Rectal smooth muscle tissue (tissue), 1 donor: ENCODE data around the gene IPO9.

Experiments used
- H3K27ac ChIP-seq: one replicate; pipeline ENCODE4 v1.7.0; 2013; ENCODE audit warnings: low read depth, low read length, inconsistent platforms
- H3K27me3 ChIP-seq: one replicate; pipeline ENCODE4 v1.7.0; 2013; ENCODE audit warnings: low read length; ENCODE audit not compliant: control insufficient read depth, insufficient read depth
- H3K36me3 ChIP-seq: one replicate; pipeline ENCODE4 v1.7.0; 2013; ENCODE audit warnings: low read length; ENCODE audit not compliant: control insufficient read depth, insufficient read depth
- H3K4me1 ChIP-seq: one replicate; pipeline ENCODE4 v1.7.0; 2013; ENCODE audit warnings: low read length; ENCODE audit not compliant: control insufficient read depth, insufficient read depth
- H3K4me3 ChIP-seq: one replicate; pipeline ENCODE4 v1.7.0; 2013; ENCODE audit warnings: low read length
- H3K9ac ChIP-seq: one replicate; pipeline ENCODE4 v1.7.0; 2013; ENCODE audit warnings: low read length

IPO9 gene

GRCh38 chr1:201887116-201887866, 58.3 kb downstream of the IPO9 start:
- Histone ChIP-seq H3K4me1 (peaks cover 4% of the 10 kb centered on the region), H3K9ac (no peak overlapping the region), H3K27me3 (no peaks in the 10 kb centered on the region)

GRCh38 chr1:201888282-201889089, 59.5 kb downstream of the IPO9 start, which contains the start of gene SHISA4:
TSS of gene SHISA4 (plus strand) at chr1:201888898. CDS start at chr1:201888995, 97 bp downstream.
- H3K4me3 ChIP-seq: peak within 1 kb of the TSS; percentile 70
- no peaks in the 10 kb centered on the region for H3K27me3 ChIP-seq
- no peak within 1 kb of the TSS for H3K27ac ChIP-seq
- H3K36me3 ChIP-seq: no peaks in the 10 kb centered on the region
- no peak within 1 kb of the TSS for H3K9ac ChIP-seq
- peaks cover 8% of the 10 kb centered on the region for H3K4me1 ChIP-seq

More at GRCh38 chr1:201887116-201887866, 58.3 kb downstream of the IPO9 start:
- Histone ChIP-seq H3K4me3 (no peak overlapping the region), H3K27ac (no peak overlapping the region), H3K36me3 (no peaks in the 10 kb centered on the region)

DNA sequence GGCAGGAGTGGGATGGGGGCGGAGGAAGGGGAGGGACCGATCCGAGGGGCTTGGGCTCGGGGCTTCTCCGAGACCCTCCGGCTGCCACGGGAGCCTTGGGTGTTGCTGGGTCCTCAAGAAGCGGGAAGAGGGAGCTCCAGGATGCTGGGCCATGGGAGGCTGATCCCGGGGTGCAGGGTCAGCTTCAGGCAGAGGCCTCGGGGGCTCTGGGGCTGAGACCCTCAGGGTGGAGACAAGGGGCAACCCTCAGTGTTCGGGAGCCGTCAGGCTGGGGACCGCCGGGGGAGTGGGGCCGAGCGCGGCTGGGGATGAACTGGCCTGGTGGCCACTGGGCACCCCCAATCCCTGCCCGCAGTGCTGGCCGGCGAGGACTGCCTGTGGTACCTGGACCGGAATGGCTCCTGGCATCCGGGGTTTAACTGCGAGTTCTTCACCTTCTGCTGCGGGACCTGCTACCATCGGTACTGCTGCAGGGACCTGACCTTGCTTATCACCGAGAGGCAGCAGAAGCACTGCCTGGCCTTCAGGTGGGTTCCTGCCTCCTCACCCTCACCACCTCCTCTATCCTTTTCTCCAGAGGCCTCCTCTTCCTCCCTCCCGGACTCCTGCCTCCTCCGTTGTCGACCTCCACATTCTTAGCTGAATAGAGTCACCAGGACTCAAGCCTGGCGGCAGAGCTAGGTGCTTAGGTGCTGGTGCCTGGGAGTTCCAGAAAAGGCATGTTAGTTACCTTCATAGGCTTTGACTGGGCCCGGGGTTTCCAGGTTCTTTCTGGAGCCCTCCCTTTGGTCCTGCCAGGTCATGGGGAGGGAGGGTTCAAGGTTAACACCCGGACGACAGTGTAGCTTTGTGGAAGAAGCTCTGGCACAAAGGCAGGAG, 60.4 kb downstream of the IPO9 start:
- no peak overlapping the region for H3K9ac ChIP-seq
- no peaks in the 10 kb centered on the region for H3K36me3 ChIP-seq
- H3K27me3 ChIP-seq: no peaks in the 10 kb centered on the region
- no peak overlapping the region for H3K27ac ChIP-seq
- H3K4me3 ChIP-seq: peak overlapping the region; percentile 70
- H3K4me1 ChIP-seq: peaks cover 4% of the 10 kb centered on the region

DNA sequence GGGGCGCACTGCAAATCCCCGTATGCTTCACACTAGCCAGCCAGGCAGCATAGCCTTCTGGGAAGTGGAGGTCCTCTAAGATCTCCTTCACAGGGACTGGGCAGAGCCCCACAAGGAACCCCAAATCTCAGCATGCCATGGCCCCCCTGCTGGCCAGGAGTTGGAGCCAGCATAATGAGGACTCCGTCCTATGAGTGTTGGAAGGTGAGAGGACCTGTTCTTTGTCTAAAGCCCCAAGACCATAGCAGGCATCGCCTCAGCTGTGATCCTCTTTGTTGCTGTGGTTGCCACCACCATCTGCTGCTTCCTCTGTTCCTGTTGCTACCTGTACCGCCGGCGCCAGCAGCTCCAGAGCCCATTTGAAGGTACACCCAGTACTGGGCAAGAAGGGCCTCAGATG, 61.3 kb downstream of the IPO9 start:
- no peaks in the 10 kb centered on the region for H3K27me3 ChIP-seq
- H3K27ac ChIP-seq: no peak overlapping the region
- H3K4me3 ChIP-seq: no peak overlapping the region
- no peak overlapping the region for H3K9ac ChIP-seq
- H3K36me3 ChIP-seq: no peaks in the 10 kb centered on the region
- H3K4me1 ChIP-seq: peaks cover 4% of the 10 kb centered on the region

DNA sequence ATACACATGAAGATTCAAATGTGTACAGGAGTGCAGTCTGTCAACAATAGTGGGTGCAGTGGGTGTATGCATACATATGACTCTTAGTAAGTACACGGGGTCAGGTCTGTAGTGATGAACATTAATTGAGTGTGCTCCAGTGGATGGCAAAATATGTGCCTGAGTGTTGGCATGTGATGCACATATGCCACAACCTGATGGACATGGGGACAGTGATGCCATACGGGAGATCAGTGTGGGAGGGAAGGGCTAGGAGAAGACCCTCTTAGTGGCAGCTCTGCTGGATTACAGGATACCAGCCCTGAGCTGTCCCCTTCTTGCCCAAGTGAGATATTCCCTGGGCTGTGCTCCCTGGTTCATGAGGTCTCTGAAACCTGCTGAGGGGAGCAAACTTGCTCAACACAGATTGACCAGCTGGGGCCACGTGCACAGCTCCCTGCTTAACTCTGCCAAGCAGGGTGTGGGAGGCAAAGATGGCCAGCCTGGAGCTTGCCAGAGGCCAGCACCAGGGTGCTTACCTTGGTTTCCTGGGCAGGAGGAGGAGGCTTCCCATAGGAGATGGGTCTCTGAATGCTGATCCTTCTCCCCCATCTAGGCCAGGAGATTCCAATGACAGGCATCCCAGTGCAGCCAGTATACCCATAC, 62.0 kb downstream of the IPO9 start:
- H3K4me1 ChIP-seq: peaks cover 4% of the 10 kb centered on the region
- H3K4me3 ChIP-seq: no peak overlapping the region
- no peaks in the 10 kb centered on the region for H3K27me3 ChIP-seq
- no peaks in the 10 kb centered on the region for H3K36me3 ChIP-seq
- no peak overlapping the region for H3K9ac ChIP-seq
- no peak overlapping the region for H3K27ac ChIP-seq

DNA sequence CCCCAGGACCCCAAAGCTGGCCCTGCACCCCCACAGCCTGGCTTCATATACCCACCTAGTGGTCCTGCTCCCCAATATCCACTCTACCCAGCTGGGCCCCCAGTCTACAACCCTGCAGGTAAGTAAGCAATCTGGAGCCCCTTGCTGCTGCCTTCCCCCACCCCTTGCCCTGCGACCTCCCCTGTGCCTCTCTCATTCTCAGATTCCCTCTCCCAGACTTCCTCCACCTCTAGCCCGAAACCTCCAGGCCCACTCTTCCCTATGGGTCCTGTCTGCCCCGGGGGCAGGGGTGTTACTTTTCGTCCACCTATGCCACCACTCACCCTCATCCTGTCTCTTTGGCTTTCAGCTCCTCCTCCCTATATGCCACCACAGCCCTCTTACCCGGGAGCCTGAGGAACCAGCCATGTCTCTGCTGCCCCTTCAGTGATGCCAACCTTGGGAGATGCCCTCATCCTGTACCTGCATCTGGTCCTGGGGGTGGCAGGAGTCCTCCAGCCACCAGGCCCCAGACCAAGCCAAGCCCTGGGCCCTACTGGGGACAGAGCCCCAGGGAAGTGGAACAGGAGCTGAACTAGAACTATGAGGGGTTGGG, 62.6 kb downstream of the IPO9 start:
- Histone ChIP-seq H3K4me1 (peaks cover 8% of the 10 kb centered on the region), H3K4me3 (no peak overlapping the region), H3K9ac (no peak overlapping the region), H3K27me3 (no peaks in the 10 kb centered on the region), H3K36me3 (no peaks in the 10 kb centered on the region), H3K27ac (no peak overlapping the region)

DNA sequence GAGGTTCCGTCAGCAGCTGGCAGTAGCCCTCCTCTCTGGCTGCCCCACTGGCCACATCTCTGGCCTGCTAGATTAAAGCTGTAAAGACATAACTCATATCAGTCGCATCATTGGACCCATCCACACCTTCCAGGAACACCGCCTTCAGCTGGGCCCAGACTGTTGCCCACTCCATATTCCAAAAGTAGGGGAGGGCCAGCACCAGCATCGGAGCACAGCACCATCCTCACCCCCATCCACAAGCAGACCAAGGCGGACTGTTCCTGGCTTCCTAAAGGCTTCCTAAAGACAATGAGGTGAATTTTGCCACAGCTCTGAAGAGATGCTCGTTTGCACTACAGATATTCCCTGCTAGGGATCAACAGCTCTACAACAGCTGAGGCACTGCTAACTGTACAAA, 63.3 kb downstream of the IPO9 start:
- no peaks in the 10 kb centered on the region for H3K27me3 ChIP-seq
- H3K9ac ChIP-seq: no peak overlapping the region
- H3K36me3 ChIP-seq: no peaks in the 10 kb centered on the region
- H3K4me1 ChIP-seq: peaks cover 14% of the 10 kb centered on the region
- H3K27ac ChIP-seq: peak overlapping the region; percentile 49
- no peak overlapping the region for H3K4me3 ChIP-seq

- Histone ChIP-seq H3K4me1 (peaks cover 25% of the 10 kb centered on the region), H3K27me3 (no peaks in the 10 kb centered on the region), H3K4me3 (no peak overlapping the region), H3K36me3 (peaks cover 6% of the 10 kb centered on the region), H3K27ac (peak overlapping the region; percentile 18), H3K9ac (no peak overlapping the region)
Measured at GRCh38 chr1:201893431-201893830, 64.5 kb downstream of the IPO9 start.

- H3K4me1 ChIP-seq: peaks cover 33% of the 10 kb centered on the region
- peaks cover 6% of the 10 kb centered on the region for H3K36me3 ChIP-seq
- H3K27me3 ChIP-seq: no peaks in the 10 kb centered on the region
- no peak overlapping the region for H3K9ac ChIP-seq
- no peak overlapping the region for H3K4me3 ChIP-seq
- peak overlapping the region; percentile 52 for H3K27ac ChIP-seq
Measured at GRCh38 chr1:201894343-201895119, 65.6 kb downstream of the IPO9 start.

DNA sequence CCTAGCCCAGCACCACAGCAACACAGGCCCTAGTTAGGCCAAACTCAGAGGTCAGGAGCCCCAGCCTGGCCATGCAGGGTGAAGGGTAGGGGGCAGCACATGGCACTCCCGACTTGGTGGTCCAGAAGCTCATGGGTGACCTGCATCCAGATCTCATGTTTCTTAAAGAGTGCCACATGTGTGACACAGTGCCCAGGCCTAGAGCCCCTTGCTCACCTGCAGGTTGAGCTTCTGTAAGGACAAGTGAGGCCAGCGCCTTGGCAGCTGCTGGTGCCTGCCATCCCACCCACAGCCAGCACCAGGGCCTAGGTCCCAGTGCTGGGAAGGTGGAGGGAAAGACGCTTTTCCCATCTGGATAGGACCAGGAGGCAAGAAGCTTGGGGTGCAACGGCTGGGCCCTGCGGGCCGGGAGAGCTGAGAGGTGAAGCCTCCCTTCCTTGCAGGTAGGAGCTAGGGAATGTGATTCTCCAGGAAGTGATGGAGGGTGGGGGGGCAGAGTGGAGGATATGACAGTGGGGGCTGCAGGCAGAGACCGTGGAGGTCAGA, 66.2 kb downstream of the IPO9 start:
- Histone ChIP-seq H3K36me3 (peaks cover 9% of the 10 kb centered on the region), H3K27me3 (no peaks in the 10 kb centered on the region), H3K27ac (peak overlapping the region; percentile 52), H3K4me1 (peaks cover 36% of the 10 kb centered on the region), H3K4me3 (no peak overlapping the region), H3K9ac (no peak overlapping the region)
